GM23338 (cell line): ENCODE results near the gene FBXO38.

Source experiments
- EZH2 ChIP-seq: fragments of 200-600 bp; sonication (generic); IDR thresholded peaks from one replicate; pipeline ENCODE4 v1.8.0; 2017; ENCODE audit warnings: antibody characterized with exemption, mild to moderate bottlenecking, low read depth; ENCODE audit not compliant: unreplicated experiment
- POLR2AphosphoS5 ChIP-seq: IDR thresholded peaks from 2 replicates; pipeline ENCODE4 v1.6.1; 2016; ENCODE audit warnings: antibody characterized with exemption, low read depth

DNA sequence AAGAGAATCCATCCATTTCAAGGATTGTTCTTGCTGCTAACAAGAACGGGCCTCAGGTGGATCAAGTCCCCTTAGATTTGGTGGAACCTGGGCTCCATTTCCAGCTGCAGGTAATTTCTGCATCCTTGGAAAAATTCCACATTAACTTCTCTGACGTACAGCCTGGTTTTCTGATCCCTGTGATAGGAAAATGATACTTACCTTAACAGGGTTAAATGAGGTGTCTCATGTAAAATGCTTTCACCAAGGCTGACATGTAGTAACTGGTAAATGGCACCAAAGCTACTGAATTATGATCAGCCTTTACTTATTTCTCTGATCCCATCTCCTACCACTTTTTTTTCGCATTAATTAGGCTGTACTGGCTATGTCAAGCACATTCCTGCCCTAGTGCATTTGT, 93.7 kb downstream of the FBXO38 start:
- TF ChIP-seq POLR2AphosphoS5 (no peak), EZH2 (no peak)
